VCaP (cell line): ENCODE measurements around the gene C3orf20.
A peak's percentile ranks its signal among the peaks of the same experiment; 100 is the strongest.

Experiments used
- H3K27ac ChIP-seq: fragments of 450-650 bp; 2 replicates; pipeline ENCODE4 v1.5.1; 2017
- CTCF ChIP-seq: fragments of 450-650 bp; conservative IDR thresholded peaks from 2 replicates; pipeline ENCODE4 v1.5.1; 2017; ENCODE audit warnings: mild to moderate bottlenecking, moderate library complexity

The C3orf20 gene

GRCh38 chr3:14632442-14632930 lies 42.5 kb upstream of the C3orf20 start:
- no peak for TF ChIP-seq CTCF
- peak overlapping the region; percentile 35 for H3K27ac ChIP-seq

- H3K27ac ChIP-seq = peak overlapping the region; percentile 35
- TF ChIP-seq CTCF = no peak
Observed at GRCh38 chr3:14633417-14633816, 41.5 kb upstream of the C3orf20 start.

DNA sequence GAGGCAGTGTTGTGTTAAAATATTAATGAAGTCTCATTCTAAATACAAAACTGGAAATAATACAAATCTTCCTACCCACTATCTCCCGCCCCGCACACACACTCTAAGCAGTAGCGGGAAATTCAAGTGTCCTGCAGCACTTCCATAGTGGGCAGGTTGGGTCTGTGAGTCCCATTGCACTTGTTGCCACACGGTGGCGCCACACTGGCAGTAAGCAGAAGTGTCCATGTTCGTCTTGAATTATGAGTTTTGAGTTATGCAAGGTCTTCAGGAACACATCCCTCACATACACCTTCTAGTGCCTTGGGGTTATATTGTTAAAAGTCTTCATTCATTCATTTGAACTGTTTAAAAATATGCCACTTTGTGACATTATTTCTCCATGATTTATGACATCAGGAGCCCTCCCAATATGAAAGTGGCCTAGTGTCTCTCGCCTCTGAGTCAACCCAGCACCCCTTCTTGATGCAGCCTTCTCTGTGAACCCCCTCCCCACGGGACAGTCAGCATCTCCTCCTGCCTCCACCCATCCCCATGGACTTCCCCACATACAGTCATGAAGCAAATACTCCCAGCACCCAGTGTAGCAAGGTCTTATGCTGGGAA lies 41.0 kb upstream of the C3orf20 start:
- no peak overlapping the region for H3K27ac ChIP-seq
- TF ChIP-seq CTCF = peak; percentile 70

DNA sequence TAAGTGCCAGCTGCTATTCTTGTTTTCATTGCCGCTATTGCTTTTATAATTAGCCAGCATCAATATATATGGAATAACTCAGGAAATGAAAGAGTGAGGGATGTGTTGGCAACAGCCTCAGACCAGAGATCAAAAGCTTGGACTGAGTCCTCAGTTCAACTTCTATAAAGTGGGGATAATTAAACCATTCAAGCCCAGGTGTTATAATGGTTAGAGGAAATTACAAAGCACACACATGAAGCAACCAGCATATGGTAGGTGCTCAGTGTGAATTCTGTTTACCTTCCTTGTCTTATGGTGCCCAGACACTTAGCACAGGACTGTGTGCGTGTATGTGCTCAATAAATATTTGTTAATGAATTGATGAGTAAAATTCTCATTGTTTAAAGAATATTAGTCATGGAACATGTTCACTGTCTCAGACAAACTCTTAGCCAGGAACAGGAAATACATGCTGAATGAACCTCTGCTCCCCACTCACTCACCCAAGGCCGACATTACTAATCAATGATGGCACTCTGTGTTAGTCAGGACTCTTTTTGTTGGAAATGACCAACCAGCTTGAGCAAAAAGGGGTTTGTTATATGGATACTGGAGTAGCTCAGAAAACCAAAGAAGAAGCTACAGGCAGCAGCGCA lies 40.1 kb upstream of the C3orf20 start:
- TF ChIP-seq CTCF = no peak
- no peak overlapping the region for H3K27ac ChIP-seq

GRCh38 chr3:14636496-14637087 lies 38.3 kb upstream of the C3orf20 start:
- H3K27ac ChIP-seq = no peak overlapping the region
- no peak for TF ChIP-seq CTCF

DNA sequence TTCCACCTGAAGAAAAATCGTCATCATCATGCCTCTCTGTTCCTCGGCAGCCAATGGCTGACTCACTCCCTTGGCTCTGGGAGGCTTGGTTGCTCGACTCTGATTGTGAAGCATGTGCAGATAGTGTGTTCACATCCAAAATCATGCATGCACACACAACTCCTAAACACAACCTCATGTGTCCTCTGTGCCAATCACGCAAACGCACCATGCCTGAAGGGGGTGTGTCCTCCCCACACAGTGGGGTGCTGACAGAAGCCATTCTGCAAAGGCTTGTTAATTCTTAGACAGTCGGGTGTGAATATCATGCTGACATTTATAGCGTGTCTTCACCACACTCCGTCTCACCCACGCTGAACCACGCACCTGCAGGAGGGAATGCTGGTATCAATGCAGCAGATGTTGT lies 34.8 kb upstream of the C3orf20 start:
- H3K27ac ChIP-seq = no peak overlapping the region
- TF ChIP-seq CTCF = no peak

GRCh38 chr3:14640734-14641133 lies 34.2 kb upstream of the C3orf20 start:
- H3K27ac ChIP-seq = no peak overlapping the region
- no peak for TF ChIP-seq CTCF
